ENCODE measurements around the gene TRPV3.
A peak's percentile ranks its signal among the peaks of the same experiment; 100 is the strongest.

TRPV3 gene

GRCh38 chr17:3545151-3545550, 12.5 kb downstream of the TRPV3 start:
- H3K9me3 ChIP-seq (replicated peaks in 1 of 11), result 0 out of 22 replicates have a peak, but pooled peaks cover 0 to 5% (median 0%) of the 10 kb centered on the region in 11 experiments

DNA sequence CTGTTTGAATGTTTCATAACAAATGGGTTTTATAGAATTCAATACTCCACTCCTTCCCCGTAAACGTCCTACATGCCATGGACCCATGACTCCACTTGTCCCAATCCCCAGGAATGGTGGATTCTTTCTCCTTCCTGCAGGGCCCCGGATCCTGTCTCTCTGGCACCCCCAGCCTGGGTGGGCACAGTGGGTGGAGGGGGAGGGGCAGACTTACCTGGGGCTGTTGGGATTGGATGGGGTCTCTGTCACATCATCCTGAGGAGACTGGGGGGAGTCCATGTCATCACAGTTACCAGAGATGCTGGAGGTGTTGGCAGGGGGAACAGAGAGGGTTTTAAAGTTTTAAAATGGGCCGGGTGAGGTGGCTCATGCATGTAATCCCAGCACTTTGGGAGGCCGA, 13.2 kb downstream of the TRPV3 start:
- peaks cover 0 to 9% (median 7%) of the 10 kb centered on the region in 10 experiments; a peak in 14 of 20 replicates for H3K4me1 ChIP-seq
- no peak for TF ChIP-seq Cebpa-rat (IDR thresholded peaks at IDR 0.05)
- H3K27ac ChIP-seq, result no peak overlapping the region

More at GRCh38 chr17:3545151-3545550, 12.5 kb downstream of the TRPV3 start:
- Histone ChIP-seq H3K27ac (no peak overlapping the region), H3K4me1 (peaks cover 0 to 4% (median 3%) of the 10 kb centered on the region in 10 experiments; a peak in 14 of 20 replicates), H4K20me1 (no peaks in the 10 kb centered on the region), H3K27me3 (no peaks in the 10 kb centered on the region), H3K4me2 (no peak overlapping the region), H3K4me3 (no peak overlapping the region), H3K36me3 (no peaks in the 10 kb centered on the region), H3K9ac (no peak overlapping the region)
- no peak for TF ChIP-seq Cebpa-rat (IDR thresholded peaks at IDR 0.05)

DNA sequence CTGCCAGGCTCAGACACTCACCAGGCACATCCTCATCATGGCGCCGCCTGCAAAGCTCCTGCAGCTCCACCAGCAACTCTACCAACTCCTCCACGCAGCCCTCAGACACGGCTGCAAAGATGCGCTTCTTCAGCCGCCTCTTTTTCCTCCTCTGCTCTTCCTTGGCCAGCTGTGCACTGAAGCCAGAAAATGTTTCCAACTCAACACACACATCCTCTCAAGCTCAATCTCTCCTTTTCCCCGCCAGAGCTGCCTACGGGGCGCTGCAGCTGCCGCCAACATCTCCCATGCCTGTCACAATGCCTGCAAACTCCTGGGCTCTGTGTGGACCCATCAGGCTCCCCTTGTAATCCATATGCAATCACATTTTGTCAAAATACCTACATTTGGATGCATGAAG, 14.2 kb downstream of the TRPV3 start:
- H3K27ac ChIP-seq, result no peak overlapping the region
- H3K9ac ChIP-seq, result no peak overlapping the region
- H3K4me2 ChIP-seq, result no peak overlapping the region
- peaks cover 0 to 9% (median 7%) of the 10 kb centered on the region in 10 experiments; a peak in 14 of 20 replicates for H3K4me1 ChIP-seq
- no peak overlapping the region for H3K4me3 ChIP-seq
- H3K9me3 ChIP-seq (replicated peaks in 1 of 11), result 0 out of 22 replicates have a peak, but pooled peaks cover 0 to 5% (median 0%) of the 10 kb centered on the region in 11 experiments
- H4K20me1 ChIP-seq, result no peaks in the 10 kb centered on the region
- no peaks in the 10 kb centered on the region for H3K27me3 ChIP-seq
- TF ChIP-seq Cebpa-rat (IDR thresholded peaks at IDR 0.05), result no peak
- H3K36me3 ChIP-seq, result no peaks in the 10 kb centered on the region

More for the DNA sequence above, 13.2 kb downstream of the TRPV3 start:
- Histone ChIP-seq H3K4me2 (no peak overlapping the region), H3K36me3 (no peaks in the 10 kb centered on the region), H4K20me1 (no peaks in the 10 kb centered on the region), H3K4me3 (no peak overlapping the region), H3K27me3 (no peaks in the 10 kb centered on the region), H3K9me3 (replicated peaks in 1 of 11) (0 out of 22 replicates have a peak, but pooled peaks cover 0 to 5% (median 0%) of the 10 kb centered on the region in 11 experiments), H3K9ac (no peak overlapping the region)

GRCh38 chr17:3542410-3543088, 15.1 kb downstream of the TRPV3 start:
- Histone ChIP-seq H3K27ac (no peak overlapping the region), H3K4me3 (no peak overlapping the region), H3K9me3 (replicated peaks in 1 of 11) (0 out of 22 replicates have a peak, but pooled peaks cover 0 to 5% (median 0%) of the 10 kb centered on the region in 11 experiments), H3K36me3 (no peaks in the 10 kb centered on the region), H3K27me3 (no peaks in the 10 kb centered on the region), H3K4me2 (no peak overlapping the region), H3K9ac (no peak overlapping the region), H4K20me1 (no peaks in the 10 kb centered on the region), H3K4me1 (peaks cover 0 to 9% (median 7%) of the 10 kb centered on the region in 10 experiments; a peak in 14 of 20 replicates)
- TF ChIP-seq Cebpa-rat (IDR thresholded peaks at IDR 0.05), result no peak

- H3K9me3 ChIP-seq (replicated peaks in 1 of 11), result peaks cover 0 to 5% (median 0%) of the 10 kb centered on the region in 11 experiments; a peak in 1 of 22 replicates
- no peak overlapping the region for H3K4me3 ChIP-seq
- peak overlapping the region in 9 of 11 experiments; percentile 8 to 54 (median 34); a peak in 10 of 22 replicates for H3K4me2 ChIP-seq
- H3K9ac ChIP-seq, result no peak overlapping the region; a peak in 1 of 22 replicates
- TF ChIP-seq Cebpa-rat (IDR thresholded peaks at IDR 0.05), result no peak
- H3K27me3 ChIP-seq, result no peaks in the 10 kb centered on the region
- H3K4me1 ChIP-seq, result peaks cover 0 to 9% (median 7%) of the 10 kb centered on the region in 10 experiments; a peak in 14 of 20 replicates
- no peaks in the 10 kb centered on the region for H3K36me3 ChIP-seq
- no peaks in the 10 kb centered on the region for H4K20me1 ChIP-seq
- no peak overlapping the region for H3K27ac ChIP-seq
These were observed 17.6 kb downstream of the TRPV3 start for GRCh38 chr17:3539881-3540540.

DNA sequence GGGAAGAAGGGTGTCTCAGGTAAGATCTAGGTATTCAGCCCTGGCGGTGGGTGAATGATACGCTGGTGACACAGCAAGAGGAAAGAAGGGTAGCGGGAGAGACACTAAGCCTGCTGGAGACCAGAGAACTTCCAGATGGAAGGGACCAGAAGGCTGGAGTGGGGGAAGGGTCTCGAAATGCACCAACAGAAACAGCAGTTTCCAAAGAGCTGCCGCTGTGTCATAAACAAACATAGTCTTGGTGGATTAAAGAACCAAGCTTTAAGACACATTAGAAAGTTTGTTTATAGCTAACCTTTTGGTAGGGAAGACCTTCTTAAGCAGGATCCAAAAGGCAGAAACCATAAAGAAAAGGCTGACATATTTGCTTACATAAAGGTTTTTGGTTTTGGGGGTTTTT, 20.9 kb downstream of the TRPV3 start:
- peaks cover 0 to 5% (median 0%) of the 10 kb centered on the region in 11 experiments; a peak in 5 of 22 replicates for H3K9me3 ChIP-seq (replicated peaks in 1 of 11)
- H3K36me3 ChIP-seq, result no peaks in the 10 kb centered on the region
- H3K4me1 ChIP-seq, result peaks cover 0 to 21% (median 8%) of the 10 kb centered on the region in 10 experiments; a peak in 14 of 20 replicates
- H3K27ac ChIP-seq, result no peak overlapping the region
- H3K27me3 ChIP-seq, result no peaks in the 10 kb centered on the region
- H3K4me3 ChIP-seq, result no peak overlapping the region
- no peak overlapping the region for H3K4me2 ChIP-seq
- TF ChIP-seq Cebpa-rat (IDR thresholded peaks at IDR 0.05), result no peak
- no peak overlapping the region for H3K9ac ChIP-seq
- H4K20me1 ChIP-seq, result no peaks in the 10 kb centered on the region

DNA sequence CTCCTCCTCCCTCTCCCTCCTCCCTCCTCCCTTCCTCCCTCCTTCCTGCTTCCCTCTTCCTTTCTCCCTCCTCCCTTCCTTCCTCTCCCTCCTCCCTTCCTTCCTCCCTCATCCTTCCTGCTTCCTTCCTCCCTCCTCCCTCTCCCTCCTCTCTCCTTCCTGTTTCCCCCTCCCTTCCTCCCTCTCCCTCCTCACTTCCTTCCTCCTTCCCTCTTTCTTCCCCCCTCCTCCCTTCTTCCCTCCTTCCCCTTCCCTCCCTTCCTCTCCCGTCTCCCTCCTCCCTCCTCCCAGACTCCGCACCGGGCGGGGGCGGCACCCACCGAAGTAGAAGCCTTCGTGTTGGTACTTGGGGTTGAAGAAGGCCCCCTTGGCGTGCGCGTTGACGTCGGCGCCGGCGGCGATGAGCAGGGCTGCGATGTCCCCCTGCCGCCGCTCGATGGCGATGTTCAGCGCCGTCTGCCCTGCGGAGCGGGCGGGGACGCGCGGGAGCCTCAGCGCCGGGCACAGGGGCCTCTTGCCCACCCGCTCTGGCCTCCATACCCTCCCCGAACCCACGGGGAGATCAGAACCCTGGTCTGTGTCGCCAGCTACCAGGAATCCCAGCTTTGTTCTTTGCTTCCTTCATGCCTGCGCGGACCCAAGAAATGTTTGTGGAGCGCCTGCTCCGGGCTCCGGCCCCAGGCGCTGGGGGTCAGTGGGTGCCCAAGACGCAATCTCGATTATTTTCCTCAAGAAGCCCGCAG, 22.2 kb downstream of the TRPV3 start:
- Histone ChIP-seq H3K9me3 (replicated peaks in 1 of 11) (peaks cover 0 to 5% (median 0%) of the 10 kb centered on the region in 11 experiments; a peak in 5 of 22 replicates), H3K4me1 (peaks cover 0 to 25% (median 7%) of the 10 kb centered on the region in 10 experiments; a peak in 14 of 20 replicates), H3K9ac (no peak overlapping the region), H3K27me3 (no peaks in the 10 kb centered on the region), H3K4me3 (no peak overlapping the region), H3K4me2 (no peak overlapping the region), H4K20me1 (no peaks in the 10 kb centered on the region), H3K27ac (no peak overlapping the region), H3K36me3 (no peaks in the 10 kb centered on the region)
- TF ChIP-seq Cebpa-rat (IDR thresholded peaks at IDR 0.05), result no peak

- H3K36me3 ChIP-seq, result no peaks in the 10 kb centered on the region
- no peak overlapping the region for H3K4me3 ChIP-seq
- H3K27me3 ChIP-seq, result no peaks in the 10 kb centered on the region
- TF ChIP-seq Cebpa-rat (IDR thresholded peaks at IDR 0.05), result no peak
- H3K4me1 ChIP-seq, result peaks cover 0 to 23% (median 1%) of the 10 kb centered on the region in 10 experiments; a peak in 10 of 20 replicates
- peaks cover 0 to 5% (median 0%) of the 10 kb centered on the region in 11 experiments; a peak in 5 of 22 replicates for H3K9me3 ChIP-seq (replicated peaks in 1 of 11)
- H3K9ac ChIP-seq, result no peak overlapping the region
- H3K27ac ChIP-seq, result no peak overlapping the region
- H4K20me1 ChIP-seq, result no peaks in the 10 kb centered on the region
- no peak overlapping the region for H3K4me2 ChIP-seq
These were observed 22.7 kb downstream of the TRPV3 start for GRCh38 chr17:3534881-3535252.

- H4K20me1 ChIP-seq, result no peaks in the 10 kb centered on the region
- no peaks in the 10 kb centered on the region for H3K36me3 ChIP-seq
- no peaks in the 10 kb centered on the region for H3K27me3 ChIP-seq
- no peak overlapping the region for H3K4me3 ChIP-seq
- no peak overlapping the region for H3K9ac ChIP-seq
- no peak overlapping the region for H3K27ac ChIP-seq
- H3K9me3 ChIP-seq (replicated peaks in 1 of 11), result peaks cover 0 to 5% (median 0%) of the 10 kb centered on the region in 11 experiments; a peak in 5 of 22 replicates
- no peak overlapping the region for H3K4me2 ChIP-seq
- H3K4me1 ChIP-seq, result peaks cover 0 to 22% (median 0%) of the 10 kb centered on the region in 10 experiments; a peak in 7 of 20 replicates
- no peak for TF ChIP-seq Cebpa-rat (IDR thresholded peaks at IDR 0.05)
These were observed 23.9 kb downstream of the TRPV3 start for GRCh38 chr17:3533752-3534151.
